Neural cell (in vitro differentiated cells): ENCODE data around the gene TFB2M. TPM values are rescaled to one million over a fixed set of nuclear protein-coding genes. Genes with fewer than 3 reads are reported as not detected.

Experiments
- H2AFZ ChIP-seq: fragments of 200-600, 300-800 bp; sonication (generic), shearing (Covaris generic); 2 replicates; pipeline ENCODE4 v1.6.0; 2014; ENCODE audit warnings: low read depth, mild to moderate bottlenecking, antibody characterized with exemption, low read length, moderate library complexity
- H3F3A ChIP-seq: fragments of 200-600 bp; shearing (Covaris generic); 2 replicates; pipeline ENCODE4 v1.6.1; 2016; ENCODE audit warnings: mild to moderate bottlenecking, moderate library complexity, mixed read lengths, antibody characterized with exemption, low read length; ENCODE audit not compliant: insufficient read depth, poor library complexity, severe bottlenecking
- H3K27ac ChIP-seq: fragments of 200-600, 300-800 bp; sonication (generic), shearing (Covaris generic); 2 replicates; pipeline ENCODE4 v1.5.1; 2014; ENCODE audit warnings: mild to moderate bottlenecking, low read length, moderate library complexity
- H3K27me3 ChIP-seq: fragments of 300-800, 200-600 bp; sonication (generic), shearing (Covaris generic); 2 replicates; pipeline ENCODE4 v1.6.0; 2014; ENCODE audit warnings: mild to moderate bottlenecking, low read depth, low read length, moderate library complexity; ENCODE audit not compliant: insufficient read depth
- H3K36me3 ChIP-seq: fragments of 300-800, 200-600 bp; sonication (generic), shearing (Covaris generic); 2 replicates; pipeline ENCODE4 v1.5.1; 2014; ENCODE audit warnings: mild to moderate bottlenecking, antibody characterized with exemption, low read length, moderate library complexity; ENCODE audit not compliant: insufficient read depth
- H3K4me2 ChIP-seq: fragments of 300-800, 200-600 bp; sonication (generic), shearing (Covaris generic); 2 replicates; pipeline ENCODE4 v1.6.0; 2014; ENCODE audit warnings: mild to moderate bottlenecking, low read length
- H3K4me3 ChIP-seq: fragments of 300-800, 200-600 bp; sonication (generic), shearing (Covaris generic); 2 replicates; pipeline ENCODE4 v1.5.1; 2014; ENCODE audit warnings: mild to moderate bottlenecking, low read length, moderate library complexity
- H3K79me2 ChIP-seq: fragments of 200-600 bp; shearing (Covaris generic); replicated peaks from 2 replicates; pipeline ENCODE4 v1.6.0; 2014; ENCODE audit warnings: mild to moderate bottlenecking, low read length, moderate library complexity; ENCODE audit not compliant: insufficient read depth
- H3K9ac ChIP-seq: fragments of 300-800, 200-600 bp; sonication (generic), shearing (Covaris generic); 2 replicates; pipeline ENCODE4 v1.6.1; 2016; ENCODE audit warnings: mild to moderate bottlenecking, low read length, mixed read lengths
- H3K9me2 ChIP-seq: fragments of 200-600 bp; shearing (Covaris generic); 2 replicates; pipeline ENCODE4 v1.6.1; 2016; ENCODE audit warnings: mild to moderate bottlenecking, low read length, mixed read lengths; ENCODE audit not compliant: insufficient read depth
- H3K9me3 ChIP-seq: fragments of 200-600, 300-800 bp; sonication (generic), shearing (Covaris generic); 2 replicates; pipeline ENCODE4 v1.6.1; 2016; ENCODE audit warnings: mild to moderate bottlenecking, mixed run types, low read length, moderate library complexity, mixed read lengths
- H4K20me1 ChIP-seq: fragments of 200-600 bp; shearing (Covaris generic); 2 replicates; pipeline ENCODE4 v1.6.1; 2016; ENCODE audit warnings: mild to moderate bottlenecking, mixed run types; ENCODE audit not compliant: insufficient read depth
- EP300 ChIP-seq: fragments of 450-650 bp; conservative IDR thresholded peaks from 2 replicates; pipeline ENCODE4 v1.6.1; 2014; ENCODE audit warnings: antibody characterized with exemption, mild to moderate bottlenecking, moderate library complexity; ENCODE audit not compliant: poor library complexity, severe bottlenecking
- EZH2 ChIP-seq: fragments of 200-600, 300-800 bp; shearing (Covaris generic), sonication (generic); IDR thresholded peaks from 2 replicates; pipeline ENCODE4 v1.6.1; 2014; ENCODE audit warnings: antibody characterized with exemption, low read length, borderline replicate concordance, mild to moderate bottlenecking; ENCODE audit not compliant: insufficient read depth, poor library complexity, severe bottlenecking
- MXI1 ChIP-seq: fragments of 450-650 bp; conservative IDR thresholded peaks from 2 replicates; pipeline ENCODE4 v1.6.1; 2014; ENCODE audit warnings: antibody characterized with exemption, mild to moderate bottlenecking; ENCODE audit not compliant: poor library complexity, severe bottlenecking
- POLR2AphosphoS5 ChIP-seq: IDR thresholded peaks from 2 replicates; pipeline ENCODE4 v1.6.1; 2012
- RAD21 ChIP-seq: fragments of 450-650 bp; conservative IDR thresholded peaks from 2 replicates; pipeline ENCODE4 v1.6.1; 2014; ENCODE audit warnings: antibody characterized with exemption, mild to moderate bottlenecking, moderate library complexity
- SMC3 ChIP-seq: fragments of 450-650 bp; conservative IDR thresholded peaks from 2 replicates; pipeline ENCODE4 v1.6.1; 2014; ENCODE audit warnings: antibody characterized with exemption, mild to moderate bottlenecking, moderate library complexity; ENCODE audit not compliant: poor library complexity
- TAF1 ChIP-seq: IDR thresholded peaks from 2 replicates; pipeline ENCODE4 v1.6.1; 2012; ENCODE audit warnings: low read depth
- polyA plus RNA-seq: library from polyadenylated mRNA; depleted of rRNA; stranded (reverse); fragments of >200 nt; gene quantifications from 2 replicates; pipeline ENCODE4 v1.2.3, GENCODE V29; 2014
- TF ChIP-seq, protein P1 (sequence below): IDR thresholded peaks from 2 replicates; pipeline ENCODE4 v1.6.1; 2012; ENCODE audit warnings: borderline replicate concordance
- TF ChIP-seq, protein P2 (sequence below): fragments of 450-650 bp; IDR thresholded peaks from 2 replicates; pipeline ENCODE4 v1.5.1; 2014; ENCODE audit warnings: antibody characterized with exemption, mild to moderate bottlenecking, moderate library complexity; ENCODE audit not compliant: poor library complexity, severe bottlenecking

Gene TFB2M
- polyA plus RNA-seq, 1 donor from 2014 or later: 19.2 TPM

DNA sequence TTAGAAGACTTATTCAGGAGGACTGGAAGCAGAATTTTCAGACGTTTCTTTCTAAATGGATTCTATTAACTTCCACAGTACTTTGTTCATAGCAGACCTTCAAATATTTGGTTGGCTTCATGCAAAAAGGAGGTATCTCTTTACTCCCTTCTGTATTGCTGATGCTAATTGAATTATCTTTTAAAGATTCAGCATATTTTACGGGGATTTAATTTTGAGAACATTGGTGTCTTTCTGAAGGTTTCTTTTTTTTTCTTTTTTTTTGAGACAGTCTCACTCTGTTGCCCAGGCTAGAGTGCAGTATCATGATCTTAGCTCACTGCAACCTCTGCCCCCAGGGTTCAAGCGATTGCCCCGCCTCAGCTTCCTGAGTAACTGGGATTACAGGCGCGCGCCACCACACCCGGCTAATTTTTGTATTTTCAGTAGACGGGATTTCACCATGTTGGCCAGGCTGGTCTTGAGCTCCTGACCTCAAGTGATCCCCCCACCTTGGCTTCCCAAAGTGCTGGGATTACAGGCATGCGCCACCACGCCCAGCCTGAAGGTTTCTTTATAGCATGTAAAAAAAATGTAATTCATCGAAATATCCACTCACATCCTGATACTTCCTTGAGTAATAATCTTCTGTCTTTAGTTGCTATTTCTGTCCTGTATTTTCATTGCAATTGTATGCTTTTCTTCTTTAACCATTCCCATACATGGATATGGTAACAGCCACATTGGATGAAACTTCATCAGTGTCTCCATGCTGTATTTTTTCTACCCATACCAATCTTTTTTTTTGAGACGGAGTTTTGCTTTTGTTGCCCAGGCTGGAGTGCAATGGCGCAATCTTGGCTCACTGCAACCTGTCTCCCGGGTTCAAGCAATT is 14.7 kb upstream of the TFB2M start:
- H3K36me3 ChIP-seq: no peaks in the 10 kb centered on the region
- TF ChIP-seq RAD21 (no peak), EZH2 (no peak), POLR2AphosphoS5 (no peak), EP300 (no peak), MXI1 (no peak)
- TF ChIP-seq, protein P1, sequence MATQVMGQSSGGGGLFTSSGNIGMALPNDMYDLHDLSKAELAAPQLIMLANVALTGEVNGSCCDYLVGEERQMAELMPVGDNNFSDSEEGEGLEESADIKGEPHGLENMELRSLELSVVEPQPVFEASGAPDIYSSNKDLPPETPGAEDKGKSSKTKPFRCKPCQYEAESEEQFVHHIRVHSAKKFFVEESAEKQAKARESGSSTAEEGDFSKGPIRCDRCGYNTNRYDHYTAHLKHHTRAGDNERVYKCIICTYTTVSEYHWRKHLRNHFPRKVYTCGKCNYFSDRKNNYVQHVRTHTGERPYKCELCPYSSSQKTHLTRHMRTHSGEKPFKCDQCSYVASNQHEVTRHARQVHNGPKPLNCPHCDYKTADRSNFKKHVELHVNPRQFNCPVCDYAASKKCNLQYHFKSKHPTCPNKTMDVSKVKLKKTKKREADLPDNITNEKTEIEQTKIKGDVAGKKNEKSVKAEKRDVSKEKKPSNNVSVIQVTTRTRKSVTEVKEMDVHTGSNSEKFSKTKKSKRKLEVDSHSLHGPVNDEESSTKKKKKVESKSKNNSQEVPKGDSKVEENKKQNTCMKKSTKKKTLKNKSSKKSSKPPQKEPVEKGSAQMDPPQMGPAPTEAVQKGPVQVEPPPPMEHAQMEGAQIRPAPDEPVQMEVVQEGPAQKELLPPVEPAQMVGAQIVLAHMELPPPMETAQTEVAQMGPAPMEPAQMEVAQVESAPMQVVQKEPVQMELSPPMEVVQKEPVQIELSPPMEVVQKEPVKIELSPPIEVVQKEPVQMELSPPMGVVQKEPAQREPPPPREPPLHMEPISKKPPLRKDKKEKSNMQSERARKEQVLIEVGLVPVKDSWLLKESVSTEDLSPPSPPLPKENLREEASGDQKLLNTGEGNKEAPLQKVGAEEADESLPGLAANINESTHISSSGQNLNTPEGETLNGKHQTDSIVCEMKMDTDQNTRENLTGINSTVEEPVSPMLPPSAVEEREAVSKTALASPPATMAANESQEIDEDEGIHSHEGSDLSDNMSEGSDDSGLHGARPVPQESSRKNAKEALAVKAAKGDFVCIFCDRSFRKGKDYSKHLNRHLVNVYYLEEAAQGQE: no peak
- TF ChIP-seq, protein P2, sequence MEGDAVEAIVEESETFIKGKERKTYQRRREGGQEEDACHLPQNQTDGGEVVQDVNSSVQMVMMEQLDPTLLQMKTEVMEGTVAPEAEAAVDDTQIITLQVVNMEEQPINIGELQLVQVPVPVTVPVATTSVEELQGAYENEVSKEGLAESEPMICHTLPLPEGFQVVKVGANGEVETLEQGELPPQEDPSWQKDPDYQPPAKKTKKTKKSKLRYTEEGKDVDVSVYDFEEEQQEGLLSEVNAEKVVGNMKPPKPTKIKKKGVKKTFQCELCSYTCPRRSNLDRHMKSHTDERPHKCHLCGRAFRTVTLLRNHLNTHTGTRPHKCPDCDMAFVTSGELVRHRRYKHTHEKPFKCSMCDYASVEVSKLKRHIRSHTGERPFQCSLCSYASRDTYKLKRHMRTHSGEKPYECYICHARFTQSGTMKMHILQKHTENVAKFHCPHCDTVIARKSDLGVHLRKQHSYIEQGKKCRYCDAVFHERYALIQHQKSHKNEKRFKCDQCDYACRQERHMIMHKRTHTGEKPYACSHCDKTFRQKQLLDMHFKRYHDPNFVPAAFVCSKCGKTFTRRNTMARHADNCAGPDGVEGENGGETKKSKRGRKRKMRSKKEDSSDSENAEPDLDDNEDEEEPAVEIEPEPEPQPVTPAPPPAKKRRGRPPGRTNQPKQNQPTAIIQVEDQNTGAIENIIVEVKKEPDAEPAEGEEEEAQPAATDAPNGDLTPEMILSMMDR: no peak
- H3K27me3 ChIP-seq: no peaks in the 10 kb centered on the region
- no peak overlapping the region for H3K4me2 ChIP-seq
- H3K27ac ChIP-seq: no peak overlapping the region
- H3F3A ChIP-seq: no peaks in the 10 kb centered on the region
- H3K9ac ChIP-seq: no peak overlapping the region
- H2AFZ ChIP-seq: no peak overlapping the region
- no peak overlapping the region for H3K4me3 ChIP-seq
- peaks cover 5% of the 10 kb centered on the region for H3K79me2 ChIP-seq
- no peaks in the 10 kb centered on the region for H3K9me2 ChIP-seq
- no peaks in the 10 kb centered on the region for H3K9me3 ChIP-seq
- no peaks in the 10 kb centered on the region for H4K20me1 ChIP-seq

DNA sequence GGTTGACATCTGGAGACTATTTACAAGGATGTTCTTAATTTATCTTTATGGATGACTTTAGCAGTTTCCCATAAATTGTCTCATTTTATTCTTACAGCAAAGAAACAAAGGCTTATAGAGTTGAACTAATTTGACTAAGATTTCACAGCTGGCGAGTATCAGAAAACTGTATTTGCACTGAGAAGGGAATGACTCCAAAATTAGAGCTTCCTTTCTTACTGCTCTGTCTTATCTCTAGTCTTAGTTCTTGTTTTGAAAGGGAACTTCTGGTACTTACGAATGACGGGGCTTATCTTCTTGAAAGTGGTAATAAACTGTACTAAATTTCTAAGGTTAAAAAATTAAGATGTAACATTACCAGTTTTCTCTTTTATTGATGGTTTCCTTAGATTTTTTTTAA is 13.8 kb upstream of the TFB2M start:
- Histone ChIP-seq H2AFZ (no peak overlapping the region), H3K79me2 (peaks cover 7% of the 10 kb centered on the region), H3K9me2 (no peaks in the 10 kb centered on the region), H3K9me3 (no peaks in the 10 kb centered on the region), H3K27ac (no peak overlapping the region), H3K27me3 (no peaks in the 10 kb centered on the region), H3K4me3 (no peak overlapping the region), H3K9ac (no peak overlapping the region), H3K36me3 (no peaks in the 10 kb centered on the region), H3K4me2 (no peak overlapping the region), H4K20me1 (no peaks in the 10 kb centered on the region), H3F3A (no peaks in the 10 kb centered on the region)
- TF ChIP-seq POLR2AphosphoS5 (no peak), EZH2 (no peak), TAF1 (no peak), EP300 (no peak), MXI1 (no peak), SMC3 (no peak), RAD21 (no peak)
- TF ChIP-seq, protein P1: no peak
- TF ChIP-seq, protein P2: no peak
